Gastroesophageal sphincter (tissue), 3 donors: Measurements from ENCODE around the gene ENC1.

Source experiments
- CTCF ChIP-seq, 4 experiments: fragments of 200-600 bp in 2 of 4; fragments of 450-650 bp in 2 of 4; sonication (generic) in 1 of 4; IDR thresholded peaks; one replicate each; pipeline ENCODE4 v1.5.1; 2017 to 2019; ENCODE audit warnings: antibody characterized with exemption in 4 of 4, mild to moderate bottlenecking in 2 of 4, moderate library complexity in 2 of 4
- EP300 ChIP-seq: sonication (generic); formaldehyde crosslinking; IDR thresholded peaks from one replicate; pipeline ENCODE4 v1.6.1; 2017; ENCODE audit warnings: antibody characterized with exemption, mild to moderate bottlenecking
- POLR2A ChIP-seq, 2 donors: fragments of 450-650 bp; IDR thresholded peaks; one replicate each; pipeline ENCODE4 v1.6.1; 2017; ENCODE audit warnings: antibody characterized with exemption in 2 of 2, mild to moderate bottlenecking in 2 of 2, moderate library complexity in 1 of 2
- POLR2AphosphoS5 ChIP-seq: sonication (generic); formaldehyde crosslinking; IDR thresholded peaks from one replicate; pipeline ENCODE4 v1.6.1; 2017; ENCODE audit warnings: antibody characterized with exemption

- TF ChIP-seq EP300 (no peak), CTCF (IDR thresholded peaks at IDR 0.05) (no peak), POLR2A (IDR thresholded peaks at IDR 0.05) (no peak), POLR2AphosphoS5 (no peak)
Observed at GRCh38 chr5:74652576-74652975, 12.0 kb upstream of the ENC1 start.
